Bronchial epithelial cell (primary cell): ENCODE measurements around the gene SACS. TPM values are rescaled to one million over a fixed set of nuclear protein-coding genes. Genes with fewer than 3 reads are reported as not detected.

Experiments
- DNase-seq: peaks from one replicate; pipeline ENCODE4 v3.0.0-alpha.2; 2010; ENCODE audit warnings: low read depth
- FAIRE-seq: peaks from 2 replicates; lab custom pipeline; 2011; peaks lifted over from hg19 to GRCh38; lab: Jason Lieb, UNC
- H3K27me3 ChIP-seq: 2 replicates; pipeline ENCODE4 v1.5.1; 2011; ENCODE audit warnings: low read length; ENCODE audit not compliant: control insufficient read depth, insufficient read depth
- H3K36me3 ChIP-seq: 2 replicates; pipeline ENCODE4 v1.5.1; 2011; ENCODE audit warnings: low read length; ENCODE audit not compliant: control insufficient read depth, insufficient read depth
- H3K4me3 ChIP-seq: 2 replicates; pipeline ENCODE4 v1.5.1; 2011; ENCODE audit warnings: mild to moderate bottlenecking, low read depth, low read length, control low read depth
- total RNA-seq: library from RNA; depleted of rRNA; stranded (reverse); fragments of >200 nt; gene quantifications from 2 replicates; pipeline ENCODE4 v1.2.1, GENCODE V29; 2014
- TF ChIP-seq, protein P1 (sequence below): IDR thresholded peaks from 2 replicates; pipeline ENCODE4 v1.5.1; 2011; ENCODE audit warnings: mild to moderate bottlenecking, moderate library complexity, low read length, control low read depth, inconsistent platforms; ENCODE audit not compliant: insufficient read depth, severe bottlenecking

The SACS gene
- total RNA-seq, 1 donor from 2014 or later, result 26.3 TPM

DNA sequence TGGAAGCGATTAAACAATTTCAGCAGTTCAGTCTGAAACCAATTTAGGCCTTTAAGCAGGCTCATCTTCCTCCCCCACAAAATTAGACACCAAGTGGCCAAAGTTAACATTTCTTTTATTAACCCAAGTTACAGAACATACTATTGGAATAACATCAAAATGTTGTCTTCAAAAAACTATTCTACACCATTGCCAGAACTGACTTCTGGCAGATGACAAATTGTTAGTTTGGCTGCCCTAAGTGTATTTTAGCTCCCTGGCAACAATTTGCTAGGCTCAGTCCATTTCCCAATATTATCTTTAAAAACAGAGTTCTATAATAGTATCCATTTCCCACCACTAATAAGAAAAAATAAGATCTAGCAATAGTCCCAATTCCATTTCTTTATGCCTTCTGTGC is 144.9 kb downstream of the SACS start:
- no peak overlapping the region for H3K4me3 ChIP-seq
- FAIRE-seq (no peak), DNase-seq (no peak)
- TF ChIP-seq, protein P1, sequence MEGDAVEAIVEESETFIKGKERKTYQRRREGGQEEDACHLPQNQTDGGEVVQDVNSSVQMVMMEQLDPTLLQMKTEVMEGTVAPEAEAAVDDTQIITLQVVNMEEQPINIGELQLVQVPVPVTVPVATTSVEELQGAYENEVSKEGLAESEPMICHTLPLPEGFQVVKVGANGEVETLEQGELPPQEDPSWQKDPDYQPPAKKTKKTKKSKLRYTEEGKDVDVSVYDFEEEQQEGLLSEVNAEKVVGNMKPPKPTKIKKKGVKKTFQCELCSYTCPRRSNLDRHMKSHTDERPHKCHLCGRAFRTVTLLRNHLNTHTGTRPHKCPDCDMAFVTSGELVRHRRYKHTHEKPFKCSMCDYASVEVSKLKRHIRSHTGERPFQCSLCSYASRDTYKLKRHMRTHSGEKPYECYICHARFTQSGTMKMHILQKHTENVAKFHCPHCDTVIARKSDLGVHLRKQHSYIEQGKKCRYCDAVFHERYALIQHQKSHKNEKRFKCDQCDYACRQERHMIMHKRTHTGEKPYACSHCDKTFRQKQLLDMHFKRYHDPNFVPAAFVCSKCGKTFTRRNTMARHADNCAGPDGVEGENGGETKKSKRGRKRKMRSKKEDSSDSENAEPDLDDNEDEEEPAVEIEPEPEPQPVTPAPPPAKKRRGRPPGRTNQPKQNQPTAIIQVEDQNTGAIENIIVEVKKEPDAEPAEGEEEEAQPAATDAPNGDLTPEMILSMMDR, result no peak
- H3K27me3 ChIP-seq, result no peaks in the 10 kb centered on the region
- H3K36me3 ChIP-seq, result no peaks in the 10 kb centered on the region

DNA sequence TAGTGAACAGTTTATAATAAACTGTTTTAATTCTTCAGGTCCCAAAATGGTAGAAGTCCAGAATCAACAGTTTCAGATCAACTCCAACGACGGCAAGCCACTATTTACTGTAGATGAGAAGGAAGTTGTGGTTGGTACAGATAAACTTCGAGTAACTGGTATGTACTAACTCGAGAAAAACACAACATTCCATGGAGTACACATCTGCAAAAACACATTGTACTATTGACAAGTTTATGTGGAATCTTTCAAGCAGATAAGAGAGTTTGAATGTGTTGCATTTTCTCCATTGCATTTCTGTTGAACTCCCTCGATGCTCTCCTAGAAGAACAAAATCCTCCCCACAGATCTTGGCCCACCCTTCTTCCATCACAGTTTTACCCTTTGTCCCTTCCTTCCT is 154.2 kb downstream of the SACS start:
- no peak for FAIRE-seq
- Histone ChIP-seq H3K4me3 (no peak overlapping the region), H3K27me3 (no peaks in the 10 kb centered on the region), H3K36me3 (no peaks in the 10 kb centered on the region)
- DNase-seq, result no peak
- TF ChIP-seq, protein P1, result no peak

Other genes with a start within 250 kb of the SACS start
- 1.3 and 3.2 TPM in 2 replicates for gene TNFRSF19, start 136.7 kb upstream of the SACS start, total RNA-seq